Activated naive CD8-positive, alpha-beta T cell treated with anti-CD3 and anti-CD28 coated beads, Interleukin-2, amount 10 ng/mL, durations not matched to agents 7 days and 5 days (primary cell): ENCODE results near the gene SIRT2. TPM values are rescaled to one million over a fixed set of nuclear protein-coding genes. Genes with fewer than 3 reads are reported as not detected.
A peak's percentile ranks its signal among the peaks of the same experiment; 100 is the strongest.

Experiments used
- ATAC-seq: fragments of 150-1000 bp; cut with Tn5 transposase; one replicate; pipeline ENCODE4 v1.10.0; 2021; ENCODE audit warnings: low read depth, moderate library complexity
- POLR2A ChIA-PET: fragments of 350-600 bp; sonication (Branson Sonifier 250); formaldehyde crosslinking; loops from one replicate; lab custom pipeline; 2021; ENCODE audit warnings: antibody characterized with exemption; lab: Charles Lee
- DNase-seq: peaks from one replicate; pipeline ENCODE4 v3.0.0; 2021
- H3K27ac Mint-ChIP-seq: one replicate; pipeline ENCODE4 v1.8.0; 2022; ENCODE audit warnings: mild to moderate bottlenecking, mixed read lengths
- H3K27me3 Mint-ChIP-seq: one replicate; pipeline ENCODE4 v1.8.0; 2022; ENCODE audit warnings: mild to moderate bottlenecking, moderate library complexity, mixed read lengths
- H3K36me3 Mint-ChIP-seq: one replicate; pipeline ENCODE4 v1.8.0; 2021; ENCODE audit warnings: mild to moderate bottlenecking, mixed read lengths
- H3K4me1 Mint-ChIP-seq: one replicate; pipeline ENCODE4 v1.8.0; 2021; ENCODE audit warnings: mixed read lengths
- H3K4me3 Mint-ChIP-seq: one replicate; pipeline ENCODE4 v1.8.0; 2022; ENCODE audit warnings: mild to moderate bottlenecking, moderate library complexity, mixed read lengths
- H3K9me3 Mint-ChIP-seq: one replicate; pipeline ENCODE4 v1.8.0; 2021; ENCODE audit warnings: mixed read lengths
- total RNA-seq, 2 experiments: library from RNA; stranded (reverse); gene quantifications; one replicate each; pipeline ENCODE4 v1.2.3, GENCODE V29; 2021

The SIRT2 gene
- total RNA-seq, 2 experiments from 2014 or later: 46.6 to 49.1 TPM

DNA sequence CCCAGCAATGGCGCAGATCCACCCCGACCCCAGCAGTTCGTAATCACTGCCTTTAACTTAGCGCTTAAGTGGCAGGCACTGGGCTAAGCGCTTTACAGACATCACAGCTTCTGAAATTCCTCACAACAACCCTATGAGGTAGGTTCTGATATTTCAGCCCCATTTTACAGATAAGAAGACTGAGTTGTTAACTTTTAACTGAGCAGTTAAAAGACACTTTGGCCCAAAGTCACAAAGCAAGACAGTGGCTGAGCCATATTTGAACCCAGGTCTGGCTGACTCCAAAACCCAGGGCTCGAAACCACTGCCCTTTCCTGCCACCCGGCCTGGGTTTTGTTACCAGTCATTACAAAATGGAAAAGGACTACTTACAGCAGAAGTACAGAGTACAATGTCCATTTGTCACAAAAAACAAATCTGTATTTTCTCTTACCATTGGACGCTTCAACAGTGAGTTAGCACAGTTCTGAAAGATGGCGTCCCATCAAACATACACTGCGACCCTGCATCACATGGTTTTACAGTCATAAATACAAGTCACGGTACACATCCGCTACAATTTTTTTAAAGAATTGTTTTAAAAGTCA lies 58.1 kb downstream of the SIRT2 start:
- DNase-seq (no peak), ATAC-seq (no peak)
- Mint-ChIP-seq H3K27ac (peak overlapping the region; percentile 96), H3K27me3 (no peaks in the 10 kb centered on the region), H3K4me3 (peak overlapping the region; percentile 79), H3K4me1 (peaks cover 45% of the 10 kb centered on the region), H3K9me3 (no peaks in the 10 kb centered on the region), H3K36me3 (peaks cover 56% of the 10 kb centered on the region)
- POLR2A ChIA-PET: interaction anchor here (0.6 to 3.6 kb wide), 17 partner anchors 8 to 438 kb away, joined by 3 to 55 read pairs (median 7); partner anchors contain the start of genes ECH1, FAM98C, MRPS12 and RINL

DNA sequence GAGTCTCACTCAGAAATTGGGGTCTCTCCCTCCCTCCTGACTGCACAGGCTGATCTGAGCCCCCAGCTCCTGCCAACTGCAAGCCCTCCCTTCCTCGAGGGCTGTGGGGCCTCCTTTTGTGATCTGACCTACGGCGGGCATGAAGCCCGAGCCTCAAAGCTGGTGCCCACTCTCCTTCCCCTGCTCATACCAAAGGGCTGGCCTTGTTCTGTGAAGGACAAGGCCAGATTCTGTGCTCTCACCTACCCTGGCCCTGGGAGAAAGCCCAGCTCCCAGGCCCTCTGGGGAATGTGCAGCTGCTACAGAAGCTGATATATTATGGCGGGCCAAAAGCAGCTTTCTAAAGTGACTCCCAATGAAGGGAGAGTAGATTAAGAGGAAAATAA lies 58.8 kb downstream of the SIRT2 start:
- peak overlapping the region; percentile 79 for H3K4me3 Mint-ChIP-seq
- DNase-seq (no peak), ATAC-seq (no peak)
- H3K4me1 Mint-ChIP-seq: peaks cover 41% of the 10 kb centered on the region
- POLR2A ChIA-PET: interaction anchor here (1.1 to 1.9 kb wide), 4 partner anchors 9 to 37 kb away, joined by 3 to 10 read pairs (median 6); partner anchors contain the start of genes ECH1 and RINL
- peaks cover 54% of the 10 kb centered on the region for H3K36me3 Mint-ChIP-seq
- H3K27me3 Mint-ChIP-seq: no peaks in the 10 kb centered on the region
- H3K9me3 Mint-ChIP-seq: no peaks in the 10 kb centered on the region
- H3K27ac Mint-ChIP-seq: peak overlapping the region; percentile 96

DNA sequence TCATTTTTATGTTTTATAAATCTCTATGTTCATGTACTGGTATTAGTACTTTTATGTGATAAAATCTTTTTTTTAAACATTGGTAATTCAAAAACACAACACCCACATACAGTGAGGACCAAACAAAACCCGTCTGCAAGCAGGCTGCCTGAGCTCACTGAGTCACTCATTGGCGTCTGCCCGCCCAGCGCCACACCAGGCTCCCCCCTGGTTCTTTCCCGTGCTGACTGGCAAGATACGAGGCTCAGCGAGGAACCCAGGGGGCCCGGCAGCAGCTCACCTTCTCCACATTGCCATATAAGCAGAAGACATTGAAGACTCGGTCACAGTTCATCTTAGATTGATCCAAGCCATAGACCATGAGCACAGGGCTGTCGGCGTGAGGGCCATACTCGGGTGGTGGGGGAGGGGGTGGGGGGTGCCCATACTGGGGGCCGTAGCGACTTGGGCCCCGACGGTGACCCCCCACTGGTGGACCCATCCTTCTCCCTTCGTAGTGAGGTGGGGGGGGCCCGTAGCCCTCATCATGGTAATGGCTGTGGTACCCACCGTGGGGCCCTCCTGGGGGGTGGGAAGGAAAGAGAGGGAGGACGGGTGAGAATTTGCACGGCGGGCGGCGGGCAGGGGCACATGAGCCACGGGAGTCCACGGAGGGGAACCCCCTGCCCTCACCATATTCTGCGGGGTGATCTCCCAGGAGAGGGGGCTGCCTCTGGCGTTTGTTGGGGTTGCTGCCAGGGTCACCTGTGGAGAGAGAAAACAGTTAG lies 59.4 kb downstream of the SIRT2 start:
- peak overlapping the region; percentile 77 for H3K27ac Mint-ChIP-seq
- no peak for ATAC-seq
- no peaks in the 10 kb centered on the region for H3K9me3 Mint-ChIP-seq
- H3K27me3 Mint-ChIP-seq: no peaks in the 10 kb centered on the region
- peaks cover 38% of the 10 kb centered on the region for H3K4me1 Mint-ChIP-seq
- H3K4me3 Mint-ChIP-seq: no peak overlapping the region
- POLR2A ChIA-PET: interaction anchor here (1.1 to 1.9 kb wide), 4 partner anchors 8 to 38 kb away, joined by 3 to 10 read pairs (median 6); partner anchors contain the start of genes ECH1 and RINL
- H3K36me3 Mint-ChIP-seq: peaks cover 54% of the 10 kb centered on the region
- DNase-seq: no peak

GRCh38 chr19:38838986-38839761 lies 60.2 kb downstream of the SIRT2 start:
- Mint-ChIP-seq H3K36me3 (peaks cover 51% of the 10 kb centered on the region), H3K9me3 (no peaks in the 10 kb centered on the region), H3K4me1 (peaks cover 33% of the 10 kb centered on the region), H3K27me3 (no peaks in the 10 kb centered on the region), H3K4me3 (no peak overlapping the region), H3K27ac (no peak overlapping the region)
- no peak for DNase-seq
- POLR2A ChIA-PET: interaction anchor here (1.9 kb wide), 1 partner anchor 10 kb away, joined by 10 read pairs; no protein-coding TSS in a partner anchor
- no peak for ATAC-seq

GRCh38 chr19:38838208-38838985 lies 61.0 kb downstream of the SIRT2 start:
- DNase-seq (no peak), ATAC-seq (no peak)
- H3K4me1 Mint-ChIP-seq: peaks cover 28% of the 10 kb centered on the region
- H3K4me3 Mint-ChIP-seq: no peak overlapping the region
- no peaks in the 10 kb centered on the region for H3K9me3 Mint-ChIP-seq
- peaks cover 44% of the 10 kb centered on the region for H3K36me3 Mint-ChIP-seq
- no peaks in the 10 kb centered on the region for H3K27me3 Mint-ChIP-seq
- peak overlapping the region; percentile 24 for H3K27ac Mint-ChIP-seq
- POLR2A ChIA-PET: interaction anchor here (1.1 to 1.3 kb wide), 2 partner anchors 10 to 39 kb away, joined by 5 read pairs; partner anchors contain the start of gene RINL

DNA sequence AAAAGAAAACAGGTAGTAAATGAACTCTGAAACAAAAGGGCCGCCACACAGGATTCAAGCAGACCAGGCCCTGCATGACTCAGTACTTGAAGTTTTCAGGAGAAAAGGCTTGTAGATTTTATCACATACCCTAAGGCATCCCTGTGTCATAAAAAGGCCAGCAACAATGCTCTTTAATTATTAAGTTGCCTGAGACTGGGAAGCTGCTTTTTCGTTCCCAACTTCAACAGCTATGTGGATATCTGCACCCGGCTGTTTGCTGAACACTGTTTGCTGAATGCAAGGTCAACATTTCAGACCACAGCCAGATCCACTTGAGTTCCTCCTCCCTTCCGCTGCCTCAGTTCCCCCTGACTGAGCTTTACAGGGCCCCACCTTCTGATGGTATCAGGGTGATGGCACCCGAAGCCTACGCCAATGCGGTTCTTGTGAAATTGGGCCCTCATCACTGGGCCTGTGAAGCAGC lies 61.7 kb downstream of the SIRT2 start:
- Mint-ChIP-seq H3K27me3 (no peaks in the 10 kb centered on the region), H3K4me3 (no peak overlapping the region), H3K4me1 (peaks cover 23% of the 10 kb centered on the region)

DNA sequence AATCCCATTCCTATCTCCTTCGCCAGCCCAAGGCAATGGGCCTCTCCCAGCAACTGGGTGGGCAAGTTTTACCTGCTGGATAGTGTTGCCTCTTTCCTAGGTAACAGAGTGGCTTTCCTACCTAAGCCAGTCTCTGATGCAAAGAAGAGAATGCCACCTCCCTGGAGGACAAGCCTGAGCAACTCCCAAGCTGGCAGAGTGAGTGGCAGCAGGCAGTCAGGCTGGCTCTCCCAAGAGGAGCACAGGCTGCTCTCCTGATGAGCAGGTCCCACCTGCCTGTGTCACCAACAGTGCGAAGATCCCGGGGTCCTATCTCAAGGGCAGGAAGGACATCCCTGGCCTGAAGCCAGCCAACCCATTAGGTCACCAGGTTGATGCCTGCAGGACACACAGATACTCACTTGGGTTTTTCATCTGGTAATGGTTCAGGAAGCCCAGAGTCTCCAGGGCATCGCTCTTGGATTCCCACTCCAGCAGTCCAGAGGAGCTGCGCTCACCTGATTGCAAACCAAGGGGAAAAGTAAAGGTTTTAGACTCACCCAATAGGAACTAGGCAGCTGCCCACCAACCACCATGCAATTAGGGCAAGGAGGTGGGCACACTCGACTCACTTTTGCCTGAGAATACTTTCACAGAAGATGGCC lies 62.3 kb downstream of the SIRT2 start:
- Mint-ChIP-seq H3K27me3 (no peaks in the 10 kb centered on the region), H3K4me3 (no peak overlapping the region), H3K4me1 (peaks cover 19% of the 10 kb centered on the region), H3K27ac (no peak overlapping the region), H3K36me3 (peaks cover 34% of the 10 kb centered on the region), H3K9me3 (no peaks in the 10 kb centered on the region)
- DNase-seq: no peak
- ATAC-seq: no peak
- POLR2A ChIA-PET: interaction anchor here (0.6 to 1.3 kb wide), 4 partner anchors 11 to 236 kb away, joined by 3 to 5 read pairs (median 5); partner anchors contain the start of gene RINL

More for the DNA sequence above, 61.7 kb downstream of the SIRT2 start:
- no peak overlapping the region for H3K27ac Mint-ChIP-seq
- peaks cover 39% of the 10 kb centered on the region for H3K36me3 Mint-ChIP-seq
- DNase-seq (no peak), ATAC-seq (no peak)
- POLR2A ChIA-PET: interaction anchor here (0.6 to 1.3 kb wide), 4 partner anchors 11 to 237 kb away, joined by 3 to 5 read pairs (median 5); partner anchors contain the start of gene RINL
- no peaks in the 10 kb centered on the region for H3K9me3 Mint-ChIP-seq

GRCh38 chr19:38836159-38836982 lies 63.0 kb downstream of the SIRT2 start:
- no peaks in the 10 kb centered on the region for H3K27me3 Mint-ChIP-seq
- POLR2A ChIA-PET: interaction anchor here (0.9 to 5.4 kb wide), 2 partner anchors 9 to 13 kb away, joined by 3 to 37 read pairs; partner anchors contain the start of gene HNRNPL
- DNase-seq (no peak), ATAC-seq (no peak)
- no peaks in the 10 kb centered on the region for H3K9me3 Mint-ChIP-seq
- peaks cover 17% of the 10 kb centered on the region for H3K4me1 Mint-ChIP-seq
- H3K36me3 Mint-ChIP-seq: peaks cover 29% of the 10 kb centered on the region
- H3K4me3 Mint-ChIP-seq: no peak overlapping the region
- peak overlapping the region; percentile 48 for H3K27ac Mint-ChIP-seq

- Mint-ChIP-seq H3K4me3 (no peak overlapping the region), H3K4me1 (peaks cover 25% of the 10 kb centered on the region), H3K27me3 (no peaks in the 10 kb centered on the region), H3K36me3 (peaks cover 25% of the 10 kb centered on the region), H3K9me3 (no peaks in the 10 kb centered on the region), H3K27ac (no peak overlapping the region)
- POLR2A ChIA-PET: interaction anchor here (5.1 to 5.4 kb wide), 2 partner anchors 9 to 14 kb away, joined by 37 to 55 read pairs; partner anchors contain the start of gene HNRNPL
- DNase-seq (no peak), ATAC-seq (no peak)
Observed at GRCh38 chr19:38834590-38834989, 64.8 kb downstream of the SIRT2 start.

GRCh38 chr19:38834104-38834490 lies 65.3 kb downstream of the SIRT2 start:
- Mint-ChIP-seq H3K27ac (peak overlapping the region; percentile 25), H3K27me3 (no peaks in the 10 kb centered on the region), H3K4me1 (peaks cover 23% of the 10 kb centered on the region), H3K36me3 (peaks cover 22% of the 10 kb centered on the region), H3K9me3 (no peaks in the 10 kb centered on the region), H3K4me3 (no peak overlapping the region)
- no peak for DNase-seq
- POLR2A ChIA-PET: interaction anchor here (0.6 to 5.4 kb wide), 3 partner anchors 9 to 283 kb away, joined by 3 to 55 read pairs (median 37); partner anchors contain the start of gene HNRNPL
- no peak for ATAC-seq

DNA sequence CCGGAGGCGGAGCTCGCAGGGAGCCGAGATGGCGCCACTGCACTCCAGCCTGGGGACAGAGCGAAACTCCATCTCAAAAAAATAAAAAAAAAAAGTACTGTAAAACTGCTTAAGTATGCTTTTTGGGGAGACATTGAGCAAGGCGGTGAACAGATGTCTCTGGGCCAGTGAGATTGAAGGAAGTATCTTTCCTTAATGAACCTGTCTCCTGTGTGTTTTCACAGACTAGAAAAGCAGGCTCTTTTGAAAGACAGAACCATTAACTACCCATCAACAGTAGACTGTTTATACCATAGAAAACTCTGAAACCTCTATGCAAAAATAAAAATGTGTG lies 66.4 kb downstream of the SIRT2 start:
- POLR2A ChIA-PET: interaction anchor here (1.7 to 5.4 kb wide), 3 partner anchors 10 to 36 kb away, joined by 13 to 55 read pairs (median 37); partner anchors contain the start of gene HNRNPL
- no peaks in the 10 kb centered on the region for H3K27me3 Mint-ChIP-seq
- H3K27ac Mint-ChIP-seq: no peak overlapping the region
- no peak for ATAC-seq
- no peak overlapping the region for H3K4me3 Mint-ChIP-seq
- H3K9me3 Mint-ChIP-seq: no peaks in the 10 kb centered on the region
- peaks cover 20% of the 10 kb centered on the region for H3K36me3 Mint-ChIP-seq
- DNase-seq: no peak
- H3K4me1 Mint-ChIP-seq: peaks cover 21% of the 10 kb centered on the region
